ENCODE measurements around the gene TRPC3.

DNA sequence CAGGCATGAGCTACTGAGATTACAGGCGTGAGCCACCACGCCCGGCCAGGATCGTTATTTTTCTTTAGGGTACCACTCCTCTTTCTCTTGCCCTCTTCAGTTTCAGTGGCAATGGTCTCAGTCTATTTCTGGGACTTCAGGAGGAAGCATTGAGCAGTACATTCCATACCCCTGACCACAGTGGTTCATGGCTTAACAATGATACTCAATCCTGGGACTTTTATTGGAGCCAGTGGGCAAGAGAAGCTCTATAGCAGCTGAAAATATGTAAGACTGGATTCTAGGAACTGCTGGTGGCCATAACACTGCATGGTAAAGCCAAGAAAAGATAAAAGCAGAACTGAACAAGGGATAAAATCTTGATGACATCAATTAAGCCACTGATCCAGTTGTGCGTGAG, 122.3 kb downstream of the TRPC3 start:
- TF ChIP-seq ZNF274 (IDR thresholded peaks at IDR 0.05; ENCODE audit: low read depth, low read length) (no peak), SUZ12 (IDR thresholded peaks at IDR 0.05; ENCODE audit: extremely low read depth, insufficient read depth, insufficient read length) (no peak), YY1 (IDR thresholded peaks at IDR 0.05; ENCODE audit: insufficient read depth, insufficient read length) (no peak)
